ENCODE results near the gene LIPF.
"Not testable (repeated sequence)": the region's sequence is repeated elsewhere in the genome, so short reads cannot be mapped to it uniquely, and the experiment has no call there.

The LIPF gene

DNA sequence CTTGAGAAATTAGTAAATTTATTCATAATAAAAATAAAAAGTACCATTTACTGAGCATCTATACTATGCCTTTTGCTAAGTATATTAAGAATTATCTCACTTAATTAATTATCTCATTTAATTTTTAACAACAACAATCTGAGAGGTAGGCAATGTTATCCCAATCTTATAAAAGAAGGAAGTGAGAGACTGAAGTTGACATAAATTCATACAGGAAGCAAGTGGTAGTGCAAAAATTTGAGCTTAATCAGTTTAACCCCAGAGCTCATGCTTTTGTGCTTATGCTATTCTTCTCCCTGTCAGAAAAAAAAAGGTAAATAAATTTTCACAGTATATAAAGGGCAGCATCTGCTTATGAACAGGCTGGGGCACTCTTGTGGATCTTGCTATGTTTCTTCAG is 2.7 kb upstream of the LIPF start:
- no peak overlapping the region for H3K27ac ChIP-seq
- no peak for TF ChIP-seq CTCF (IDR thresholded peaks at IDR 0.05; ENCODE audit: low read depth, low read length, missing control alignments)
- H3K27me3 ChIP-seq (replicated peaks): no peaks in the 10 kb centered on the region
- in situ Hi-C loops (cut with HindIII; ENCODE audit: low pct_ligation_motif_present, low sequenced_read_pairs): no loop called here
- DNase-seq: no peak
- no peaks in the 10 kb centered on the region for H3K36me3 ChIP-seq (replicated peaks)
- no peak overlapping the region for H3K4me3 ChIP-seq (ENCODE audit: low read depth, low read length)

- DNase-seq; H3K27ac ChIP-seq; H3K36me3 ChIP-seq (replicated peaks); H3K4me3 ChIP-seq (ENCODE audit: low read depth, low read length); H3K27me3 ChIP-seq (replicated peaks); in situ Hi-C loops (cut with HindIII; ENCODE audit: low pct_ligation_motif_present, low sequenced_read_pairs): not testable (repeated sequence)
These were observed 1.1 kb upstream of the LIPF start for GRCh38 chr10:88663153-88663552.

DNA sequence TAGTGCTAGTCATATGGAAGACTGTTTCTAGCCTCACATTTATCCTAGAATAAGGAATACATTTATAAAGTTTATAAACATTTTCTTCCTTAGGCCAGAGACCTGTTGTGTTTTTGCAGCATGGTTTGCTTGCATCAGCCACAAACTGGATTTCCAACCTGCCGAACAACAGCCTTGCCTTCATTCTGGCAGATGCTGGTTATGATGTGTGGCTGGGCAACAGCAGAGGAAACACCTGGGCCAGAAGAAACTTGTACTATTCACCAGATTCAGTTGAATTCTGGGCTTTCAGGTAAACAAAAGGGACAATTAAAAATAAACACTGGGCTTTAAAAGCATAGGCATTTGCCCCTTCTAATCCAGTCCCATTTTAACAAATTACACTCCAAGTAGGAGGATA is 4.2 kb downstream of the LIPF start:
- Histone ChIP-seq H3K27ac (no peak overlapping the region), H3K4me3 (ENCODE audit: low read depth, low read length) (no peak overlapping the region), H3K27me3 (replicated peaks) (no peaks in the 10 kb centered on the region), H3K36me3 (replicated peaks) (no peaks in the 10 kb centered on the region)
- in situ Hi-C loops (cut with HindIII; ENCODE audit: low pct_ligation_motif_present, low sequenced_read_pairs): no loop called here
- no peak for TF ChIP-seq CTCF (IDR thresholded peaks at IDR 0.05; ENCODE audit: low read depth, low read length, missing control alignments)
- no peak for DNase-seq

DNA sequence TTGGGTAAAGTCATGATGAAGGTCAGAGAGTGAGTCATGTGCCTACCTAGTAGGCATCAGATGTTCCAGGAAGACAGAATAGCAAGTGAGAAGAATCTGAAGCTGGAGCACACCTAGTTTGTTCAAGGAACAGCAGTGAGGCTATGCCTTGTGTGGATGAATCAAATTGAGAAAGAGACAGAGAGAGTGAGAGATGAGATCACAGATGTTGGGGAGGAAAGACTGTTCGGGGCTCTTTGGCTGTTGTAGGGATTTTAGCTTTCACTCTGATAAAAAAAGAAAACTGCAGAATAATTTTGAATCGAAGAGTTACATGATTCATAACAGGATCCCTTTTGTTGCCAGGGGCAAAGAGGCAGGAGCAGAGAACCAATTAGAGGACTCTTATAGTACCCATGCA is 6.3 kb downstream of the LIPF start:
- TF ChIP-seq CTCF (IDR thresholded peaks at IDR 0.05; ENCODE audit: low read depth, low read length, missing control alignments): no peak
- in situ Hi-C loops (cut with HindIII; ENCODE audit: low pct_ligation_motif_present, low sequenced_read_pairs): no loop called here
- Histone ChIP-seq H3K27me3 (replicated peaks) (no peaks in the 10 kb centered on the region), H3K36me3 (replicated peaks) (no peaks in the 10 kb centered on the region), H3K27ac (no peak overlapping the region), H3K4me3 (ENCODE audit: low read depth, low read length) (no peak overlapping the region)
- DNase-seq: no peak

DNA sequence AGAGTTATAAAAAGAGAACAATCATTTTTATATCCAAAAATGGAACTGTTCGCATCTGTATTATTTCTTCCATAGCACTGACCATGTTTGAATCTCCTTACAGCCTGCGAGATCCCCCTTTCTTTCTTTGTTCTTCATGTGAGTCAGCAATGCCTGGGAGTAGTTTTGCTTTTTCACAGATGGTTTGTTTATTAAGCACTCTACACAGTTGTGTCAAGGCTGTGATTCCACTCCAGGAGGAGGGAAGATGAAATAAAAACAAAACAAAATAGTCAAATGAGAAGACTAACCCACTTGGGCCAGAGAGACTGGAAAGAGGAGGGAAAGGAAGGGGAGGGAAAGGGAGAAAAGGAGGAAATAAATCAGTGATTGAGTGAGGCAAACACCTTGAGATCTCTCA is 7.8 kb downstream of the LIPF start:
- no peak overlapping the region for H3K27ac ChIP-seq
- TF ChIP-seq CTCF (IDR thresholded peaks at IDR 0.05; ENCODE audit: low read depth, low read length, missing control alignments): no peak
- in situ Hi-C loops (cut with HindIII; ENCODE audit: low pct_ligation_motif_present, low sequenced_read_pairs): no loop called here
- no peaks in the 10 kb centered on the region for H3K36me3 ChIP-seq (replicated peaks)
- no peak for DNase-seq
- H3K27me3 ChIP-seq (replicated peaks): no peaks in the 10 kb centered on the region
- no peak overlapping the region for H3K4me3 ChIP-seq (ENCODE audit: low read depth, low read length)

DNA sequence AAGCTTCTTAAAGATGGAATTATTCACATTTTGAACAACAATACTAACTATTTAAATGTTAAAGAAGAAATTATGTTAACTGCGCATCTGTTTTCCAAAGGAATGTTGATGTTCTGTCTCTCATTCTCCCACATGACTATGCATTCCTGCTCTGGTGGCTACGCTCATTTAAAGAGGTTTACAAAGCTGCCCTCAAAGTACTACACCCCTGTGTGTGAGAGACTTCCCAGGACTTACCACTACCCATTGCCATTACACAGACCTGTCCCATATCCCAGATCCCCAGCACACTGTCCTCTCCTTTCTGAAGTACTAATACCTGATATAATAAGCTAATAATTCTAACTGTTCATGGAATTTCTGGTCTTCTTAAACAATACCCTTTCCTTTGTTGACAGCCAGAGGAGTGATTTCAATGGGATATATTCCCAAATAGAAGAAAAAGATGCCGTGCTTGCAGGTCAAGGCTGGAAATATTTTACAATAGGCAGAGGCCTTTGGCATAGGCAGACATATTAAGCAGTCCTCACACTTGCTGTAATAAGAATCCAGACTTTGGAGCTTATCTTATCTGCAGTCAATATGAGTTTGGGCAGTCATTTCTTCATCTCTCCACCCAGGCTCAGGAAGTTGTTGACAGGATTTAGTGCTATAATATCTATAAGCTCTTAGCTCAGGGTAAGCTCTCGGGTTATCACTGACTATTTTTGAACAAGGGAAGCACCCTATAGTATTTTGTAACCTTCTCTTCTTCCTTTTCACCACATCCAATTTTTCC is 12.2 kb downstream of the LIPF start:
- Histone ChIP-seq H3K27ac (no peak overlapping the region), H3K27me3 (replicated peaks) (no peaks in the 10 kb centered on the region), H3K36me3 (replicated peaks) (no peaks in the 10 kb centered on the region), H3K4me3 (ENCODE audit: low read depth, low read length) (no peak overlapping the region)
- in situ Hi-C loops (cut with HindIII; ENCODE audit: low pct_ligation_motif_present, low sequenced_read_pairs): loop anchor here (25.0 kb wide), 1 partner anchor 136 kb away; the partner anchor contains the start of gene LIPM
- no peak for DNase-seq
- TF ChIP-seq CTCF (IDR thresholded peaks at IDR 0.05; ENCODE audit: low read depth, low read length, missing control alignments): no peak
